Measurements from ENCODE around the gene B3GALT6.

DNA sequence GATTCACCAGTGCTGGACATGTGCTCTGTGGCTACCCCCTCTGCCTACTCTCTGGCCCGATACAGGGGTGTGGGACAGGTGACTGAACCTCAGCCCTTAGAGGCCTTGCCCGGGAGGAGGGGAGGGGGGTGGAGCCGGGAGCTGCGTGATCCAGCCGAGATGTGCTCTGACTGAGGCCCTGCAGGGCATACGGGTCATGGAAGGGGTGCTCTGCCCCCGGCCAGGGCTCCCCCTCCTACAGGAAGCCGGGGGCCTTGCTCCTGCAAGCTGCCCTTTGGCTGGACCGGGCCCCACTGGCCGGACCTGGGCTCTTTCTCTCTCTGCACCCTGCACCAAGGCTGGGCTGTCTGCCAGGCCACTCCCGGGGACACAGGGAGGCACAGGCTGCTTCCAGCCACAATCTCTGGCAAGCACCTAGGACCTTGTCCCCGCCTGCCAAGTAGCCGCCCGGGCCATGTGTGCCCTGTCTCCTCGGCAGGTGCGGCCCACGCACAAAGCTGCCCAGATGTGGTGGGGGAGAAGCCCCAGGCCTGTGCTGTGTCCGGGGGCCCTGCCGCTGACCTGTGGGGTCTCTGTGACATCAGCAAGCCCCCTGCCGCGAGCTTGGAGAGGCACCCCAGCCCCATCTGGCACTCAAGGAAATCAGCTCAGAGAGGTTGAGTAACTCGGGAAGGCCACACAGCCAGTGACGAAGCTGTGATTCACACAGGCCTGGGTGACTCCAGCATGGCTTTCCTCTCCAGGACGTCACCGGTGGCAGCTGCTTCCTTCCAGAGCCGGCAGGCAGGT lies 49.7 kb downstream of the B3GALT6 start:
- TF ChIP-seq, protein P1, sequence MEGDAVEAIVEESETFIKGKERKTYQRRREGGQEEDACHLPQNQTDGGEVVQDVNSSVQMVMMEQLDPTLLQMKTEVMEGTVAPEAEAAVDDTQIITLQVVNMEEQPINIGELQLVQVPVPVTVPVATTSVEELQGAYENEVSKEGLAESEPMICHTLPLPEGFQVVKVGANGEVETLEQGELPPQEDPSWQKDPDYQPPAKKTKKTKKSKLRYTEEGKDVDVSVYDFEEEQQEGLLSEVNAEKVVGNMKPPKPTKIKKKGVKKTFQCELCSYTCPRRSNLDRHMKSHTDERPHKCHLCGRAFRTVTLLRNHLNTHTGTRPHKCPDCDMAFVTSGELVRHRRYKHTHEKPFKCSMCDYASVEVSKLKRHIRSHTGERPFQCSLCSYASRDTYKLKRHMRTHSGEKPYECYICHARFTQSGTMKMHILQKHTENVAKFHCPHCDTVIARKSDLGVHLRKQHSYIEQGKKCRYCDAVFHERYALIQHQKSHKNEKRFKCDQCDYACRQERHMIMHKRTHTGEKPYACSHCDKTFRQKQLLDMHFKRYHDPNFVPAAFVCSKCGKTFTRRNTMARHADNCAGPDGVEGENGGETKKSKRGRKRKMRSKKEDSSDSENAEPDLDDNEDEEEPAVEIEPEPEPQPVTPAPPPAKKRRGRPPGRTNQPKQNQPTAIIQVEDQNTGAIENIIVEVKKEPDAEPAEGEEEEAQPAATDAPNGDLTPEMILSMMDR (IDR thresholded peaks at IDR 0.05) = no peak
- no peak for TF ChIP-seq EP300 (IDR thresholded peaks at IDR 0.05)
- TF ChIP-seq POLR2A (IDR thresholded peaks at IDR 0.05) = no peak

Measured in stomach (tissue), 4 donors.